Measurements from ENCODE around the gene OCA2.
"Not testable (repeated sequence)": the region's sequence is repeated elsewhere in the genome, so short reads cannot be mapped to it uniquely, and the experiment has no call there.

Gene OCA2

DNA sequence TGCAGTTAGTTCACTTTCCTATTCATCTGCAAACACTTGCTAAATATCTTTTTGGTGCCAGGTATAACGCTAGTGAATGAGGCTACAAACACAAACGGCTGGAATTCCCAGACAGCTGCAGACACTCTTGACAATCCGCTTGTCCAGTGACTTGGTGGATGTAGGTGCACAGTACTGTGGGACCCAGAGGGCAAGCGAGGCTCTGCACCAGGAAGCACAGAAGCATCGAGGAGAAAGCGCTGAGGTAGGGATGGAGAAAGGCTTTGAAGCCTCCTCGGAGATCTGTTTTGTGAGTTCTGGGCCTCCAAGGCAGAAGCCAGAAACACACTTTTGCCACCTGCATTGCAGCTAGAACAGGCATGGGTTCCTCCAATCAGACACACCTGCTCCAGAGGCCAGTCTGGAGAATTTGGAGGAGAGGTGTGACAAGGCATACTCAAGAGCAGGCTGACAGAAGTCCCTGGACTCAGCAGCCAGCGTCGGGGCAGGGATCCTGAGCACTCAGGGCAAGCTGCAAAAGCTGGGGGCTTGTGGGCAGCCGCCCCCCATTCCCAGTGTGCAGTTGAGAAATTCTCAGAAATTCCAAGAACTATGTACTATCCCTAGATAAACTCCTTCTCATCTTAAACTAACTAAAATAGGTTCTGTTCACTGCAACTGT, 232.5 kb downstream of the OCA2 start:
- no peak for DNase-seq

DNA sequence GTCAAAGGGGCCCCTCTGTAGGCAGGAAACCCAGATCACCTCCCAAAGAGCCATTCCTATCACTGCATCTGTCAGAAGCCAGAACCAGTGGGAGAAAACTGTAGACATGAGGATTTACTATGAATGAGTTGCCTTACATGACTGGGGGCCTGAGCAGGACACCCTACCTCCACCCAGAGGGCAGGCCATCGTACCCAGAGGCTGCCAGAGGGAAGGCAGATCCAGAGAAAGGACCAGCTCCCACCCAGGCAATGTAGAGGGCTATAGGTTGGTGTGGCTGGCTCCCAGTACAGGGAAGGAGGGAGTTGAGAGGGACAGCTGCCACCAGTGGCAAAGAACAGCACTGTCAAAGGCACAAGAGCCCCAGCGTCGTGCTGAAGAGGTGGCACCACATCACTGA, 233.2 kb downstream of the OCA2 start:
- no peak for DNase-seq

DNA sequence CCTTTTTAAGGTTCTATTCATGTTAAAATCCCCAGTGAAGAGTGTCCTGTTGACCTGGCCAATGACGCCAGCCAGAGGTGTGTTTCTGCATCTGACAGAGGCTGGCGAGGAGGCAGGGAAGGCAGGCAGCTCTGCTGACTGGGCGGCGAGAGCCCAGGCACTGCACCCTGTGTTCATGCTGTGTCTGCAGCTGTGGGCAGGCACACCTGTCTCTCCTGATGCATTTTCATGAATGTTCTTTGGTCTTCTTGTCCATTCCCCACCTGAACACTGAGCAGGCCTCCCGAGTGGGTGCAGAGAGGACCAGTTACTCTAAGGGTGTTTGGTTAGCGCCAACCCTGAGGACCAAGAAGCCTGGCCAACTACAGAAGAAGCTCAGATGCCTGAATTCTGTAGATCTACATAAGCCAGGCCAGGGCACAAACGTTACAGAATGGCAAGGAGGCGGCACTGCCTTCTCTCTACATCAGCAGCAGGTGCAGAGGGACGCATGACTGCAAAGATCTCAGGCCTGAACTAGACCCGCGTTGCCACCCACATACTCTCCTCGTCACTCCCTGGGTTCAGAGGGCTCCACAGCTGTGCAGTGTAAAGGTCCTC, 233.7 kb downstream of the OCA2 start:
- DNase-seq: no peak

DNA sequence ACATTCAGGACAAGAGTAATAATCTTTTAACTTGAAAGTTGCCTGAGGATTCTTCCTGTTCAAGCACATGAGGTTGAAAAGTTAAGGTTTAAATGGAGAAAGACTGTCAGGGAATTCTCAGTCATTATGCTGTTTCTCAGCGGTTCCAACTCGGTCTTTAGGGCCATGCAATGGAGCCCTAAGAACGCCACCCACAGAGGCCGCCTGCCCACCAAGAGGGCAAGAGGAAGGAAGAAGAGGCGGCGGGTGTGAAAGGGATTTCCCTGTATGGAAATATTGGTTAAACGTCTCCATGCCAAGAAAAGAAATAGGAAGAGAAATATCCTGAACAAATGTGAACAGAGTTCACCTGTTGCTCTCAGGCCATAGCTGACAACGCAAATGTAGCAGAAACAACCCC, 234.4 kb downstream of the OCA2 start:
- no peak for DNase-seq

DNA sequence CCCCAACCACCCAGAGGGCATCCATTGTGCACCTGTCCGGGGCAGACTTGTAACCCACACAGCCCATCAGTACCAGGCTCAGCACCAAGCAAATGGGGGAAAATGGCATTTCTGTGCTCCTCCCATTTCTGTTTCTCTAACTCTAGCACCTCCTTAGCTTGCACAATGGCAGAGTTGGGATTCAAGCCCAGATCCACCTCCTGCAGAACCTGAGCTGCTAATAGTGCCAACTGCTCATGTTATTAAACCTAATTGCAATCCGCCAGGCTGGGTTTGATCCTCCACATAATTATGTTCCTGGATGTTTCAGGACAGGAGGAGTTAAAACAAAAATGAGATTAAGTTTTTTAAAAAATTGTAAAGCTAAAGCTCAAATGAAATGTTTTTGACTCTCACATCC, 235.0 kb downstream of the OCA2 start:
- no peak for DNase-seq

DNA sequence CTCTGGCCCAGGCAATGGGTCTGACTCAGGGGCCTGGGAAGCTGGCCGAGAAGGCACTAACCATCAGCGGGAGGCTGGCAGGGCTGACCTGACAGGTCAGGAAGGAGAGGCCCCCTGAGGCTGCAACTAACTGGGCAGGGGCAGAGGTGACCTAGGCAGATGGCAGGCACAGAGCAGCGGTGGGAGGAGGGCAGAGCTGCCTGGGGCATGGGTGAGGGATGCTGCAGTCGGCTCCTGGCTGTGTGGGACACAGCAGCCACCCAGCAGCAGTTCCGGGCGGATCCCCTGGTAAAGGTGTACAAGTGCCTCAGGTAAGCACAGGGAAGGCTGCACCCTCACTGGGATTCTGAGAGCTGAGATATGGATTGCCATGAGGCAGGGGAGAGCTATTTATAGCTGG, 236.1 kb downstream of the OCA2 start:
- no peak for DNase-seq

DNA sequence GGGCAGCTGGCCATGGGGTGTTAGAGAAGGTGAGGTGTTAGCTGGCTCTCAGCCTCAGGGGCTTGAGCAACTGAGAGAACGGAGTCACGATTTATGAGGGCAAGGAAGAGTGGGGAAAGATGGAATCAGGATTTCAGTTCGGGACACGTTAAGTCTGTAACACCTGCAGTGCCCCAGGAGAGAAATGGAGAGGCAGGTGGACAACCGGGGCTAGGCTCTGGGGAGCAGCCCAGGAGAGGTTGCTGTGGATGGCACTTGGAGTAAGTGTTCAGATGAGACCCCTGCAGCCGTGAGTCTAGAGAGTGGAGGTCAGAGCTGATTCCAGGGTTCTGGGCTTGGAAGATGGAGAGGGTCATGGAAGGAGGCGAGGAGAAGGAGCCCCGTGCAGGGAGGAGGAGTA, 237.9 kb downstream of the OCA2 start:
- DNase-seq: no peak

DNA sequence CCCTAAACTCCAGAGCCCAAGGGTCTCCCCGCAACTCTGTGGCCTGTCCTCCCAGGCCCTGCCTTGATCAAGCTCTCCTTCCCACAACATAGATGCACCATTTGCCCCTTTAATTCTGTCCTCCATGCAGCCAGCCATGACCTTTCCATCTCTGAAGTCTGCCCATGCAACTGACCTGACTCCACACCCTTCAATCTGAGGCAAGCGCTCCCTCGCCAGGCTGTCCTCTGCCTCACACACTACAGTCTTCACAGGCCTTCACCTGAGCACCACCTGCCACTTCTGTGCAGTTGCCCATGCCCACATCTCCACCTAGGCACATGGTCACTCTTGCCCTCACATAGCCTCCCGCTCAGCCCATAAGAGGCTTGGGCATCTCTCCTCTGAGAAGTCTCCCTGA, 244.0 kb downstream of the OCA2 start:
- no peak for DNase-seq

DNA sequence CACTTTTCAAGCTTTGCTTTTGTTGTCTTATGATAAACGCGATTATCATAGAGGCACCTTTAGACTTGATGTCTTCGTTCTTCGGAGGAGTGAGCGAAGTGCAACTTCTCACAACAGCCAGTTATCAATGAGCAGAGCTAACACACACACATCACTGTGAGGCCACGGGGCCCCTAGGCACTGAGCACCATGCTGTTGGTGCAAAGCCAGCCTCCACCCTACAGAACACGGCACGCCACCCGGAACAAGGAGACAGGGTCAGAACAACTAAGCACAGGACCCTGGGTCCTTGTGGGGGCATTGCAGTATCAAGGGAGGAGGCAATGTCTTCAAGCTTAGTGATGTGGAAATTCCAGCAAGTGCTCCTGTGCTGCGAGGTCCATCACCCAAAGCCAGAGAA, 244.5 kb downstream of the OCA2 start:
- DNase-seq: no peak

DNA sequence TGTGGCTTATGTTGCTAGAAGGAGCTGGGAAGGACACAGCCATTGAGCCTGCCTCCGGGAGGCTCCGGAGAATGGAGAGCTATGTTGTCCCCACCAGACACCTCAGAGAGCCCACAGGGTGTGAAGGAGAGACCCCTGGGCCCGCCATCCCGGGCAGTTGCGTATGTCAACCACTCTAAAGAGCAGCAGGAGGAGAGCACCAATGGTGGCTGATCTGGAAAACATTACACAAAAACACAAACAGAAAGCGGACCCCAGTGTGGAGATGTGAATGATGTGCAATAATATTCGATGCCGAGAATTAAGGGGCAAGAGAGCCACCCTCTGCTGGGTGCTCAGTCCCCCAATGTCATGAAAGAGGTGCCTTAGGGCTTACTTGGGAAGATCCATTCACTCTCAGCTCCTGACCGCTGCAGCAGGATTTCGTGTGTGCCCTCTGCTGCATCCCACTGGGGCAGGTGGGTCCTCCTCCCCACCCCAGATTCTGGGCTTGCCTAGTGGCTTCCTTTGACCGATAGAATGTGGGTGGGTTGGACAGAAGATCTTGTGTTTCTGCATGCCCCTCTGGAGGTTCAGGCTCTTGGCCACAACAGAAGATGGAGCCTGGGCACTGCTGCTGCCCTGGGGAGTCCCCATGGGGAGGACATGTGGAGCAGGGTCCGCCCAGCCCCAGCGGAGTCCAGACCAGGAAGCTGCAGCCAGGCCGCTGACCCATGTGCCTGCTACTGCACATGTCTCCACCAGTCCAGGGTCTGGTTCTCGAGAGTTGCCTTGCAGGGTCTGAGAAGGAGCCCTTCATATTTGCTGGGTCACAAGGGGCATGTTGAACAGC, 245.3 kb downstream of the OCA2 start:
- no peak for DNase-seq

DNA sequence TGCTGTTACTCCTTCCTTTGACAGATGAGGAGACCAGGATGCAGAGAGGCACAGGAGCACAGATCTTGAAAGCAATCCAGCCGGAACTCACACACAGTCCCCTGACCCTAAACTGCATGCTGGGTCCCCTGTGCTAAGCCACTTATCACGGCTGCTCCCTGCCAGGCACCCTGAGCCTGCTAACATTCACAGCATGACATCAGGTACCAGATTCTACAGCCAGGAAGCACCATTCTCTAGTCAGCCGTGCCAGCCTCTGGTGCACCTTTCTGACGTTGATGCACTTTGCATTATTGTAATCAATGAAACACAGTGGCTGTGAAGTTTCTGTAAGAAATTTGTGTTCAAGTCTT, 247.3 kb downstream of the OCA2 start:
- no peak for DNase-seq

DNA sequence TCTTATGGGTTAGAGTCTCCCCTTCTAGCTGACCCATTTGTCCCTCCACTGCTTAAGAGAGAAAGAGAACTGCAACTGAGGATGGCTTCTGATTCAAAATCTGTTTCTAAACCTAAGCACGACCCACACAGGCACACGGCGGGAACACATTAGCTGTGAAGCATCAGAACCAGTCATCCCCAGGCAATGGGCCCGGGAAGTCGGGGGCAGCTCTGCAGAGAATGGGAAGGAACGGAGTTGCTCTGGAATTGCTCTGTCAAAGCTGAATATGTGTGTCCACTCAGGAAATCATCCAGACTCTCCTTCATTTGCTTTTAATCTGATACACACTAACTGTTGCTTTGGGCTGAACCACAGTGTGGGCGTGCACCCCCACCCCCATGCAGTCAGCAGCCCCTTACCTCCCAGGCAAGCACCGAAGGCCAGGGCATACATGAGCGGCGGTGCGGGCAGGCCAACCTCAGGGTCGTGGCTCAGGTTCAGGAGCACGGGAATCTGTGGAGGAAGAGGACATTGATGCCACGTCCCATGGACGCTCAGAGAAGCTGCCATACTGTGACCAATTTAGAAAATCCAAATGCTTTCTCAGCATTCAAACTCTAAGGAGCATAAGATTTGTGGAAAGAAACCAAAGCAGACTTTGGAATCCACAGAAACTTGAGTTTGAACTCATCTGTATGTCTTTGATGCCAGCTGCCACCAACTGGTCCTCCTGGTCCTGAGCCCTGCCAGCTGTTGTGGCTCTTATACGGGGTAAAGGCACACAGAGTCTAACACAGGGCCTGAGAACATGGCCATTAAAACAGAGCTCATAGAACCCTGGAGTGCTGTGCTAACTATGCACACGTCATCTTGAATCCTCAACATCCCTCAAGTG, 247.9 kb downstream of the OCA2 start:
- DNase-seq: no peak

DNA sequence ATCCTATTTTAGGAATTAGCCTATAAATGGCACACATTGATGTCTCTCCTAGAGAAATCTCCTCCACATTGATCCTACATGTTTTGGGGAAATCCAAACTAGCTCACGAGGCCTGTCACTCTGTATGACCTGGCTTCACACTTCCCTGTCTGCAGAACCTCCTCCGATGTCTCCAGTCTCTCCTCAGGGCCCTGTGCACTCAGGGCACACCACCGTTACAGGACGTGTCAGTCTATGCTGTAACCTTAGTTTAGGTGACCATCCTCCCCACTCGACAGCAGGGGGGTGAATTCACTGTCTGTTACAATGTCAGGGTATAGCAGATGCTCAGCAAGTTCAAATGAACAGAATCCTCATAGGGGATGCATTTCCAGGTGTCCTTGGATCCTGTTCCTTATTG, 249.1 kb downstream of the OCA2 start:
- DNase-seq: no peak

DNA sequence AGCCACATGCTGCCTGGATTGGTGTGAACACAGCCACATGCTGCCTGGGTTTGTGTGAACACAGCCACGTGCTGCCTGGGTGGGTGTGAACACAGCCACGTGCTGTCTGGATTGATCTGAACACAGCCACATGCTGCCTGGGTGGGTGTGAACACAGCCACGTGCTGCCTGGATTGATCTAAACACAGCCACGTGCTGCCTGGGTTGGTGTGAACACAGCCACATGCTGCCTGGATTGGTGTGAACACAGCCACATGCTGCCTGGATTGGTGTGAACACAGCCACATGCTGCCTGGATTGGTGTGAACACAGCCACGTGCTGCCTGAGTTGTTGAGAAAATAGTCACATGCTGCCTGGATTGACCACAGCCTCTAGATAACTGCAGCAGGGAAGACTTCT, 250.2 kb downstream of the OCA2 start:
- DNase-seq: not testable (repeated sequence)

DNA sequence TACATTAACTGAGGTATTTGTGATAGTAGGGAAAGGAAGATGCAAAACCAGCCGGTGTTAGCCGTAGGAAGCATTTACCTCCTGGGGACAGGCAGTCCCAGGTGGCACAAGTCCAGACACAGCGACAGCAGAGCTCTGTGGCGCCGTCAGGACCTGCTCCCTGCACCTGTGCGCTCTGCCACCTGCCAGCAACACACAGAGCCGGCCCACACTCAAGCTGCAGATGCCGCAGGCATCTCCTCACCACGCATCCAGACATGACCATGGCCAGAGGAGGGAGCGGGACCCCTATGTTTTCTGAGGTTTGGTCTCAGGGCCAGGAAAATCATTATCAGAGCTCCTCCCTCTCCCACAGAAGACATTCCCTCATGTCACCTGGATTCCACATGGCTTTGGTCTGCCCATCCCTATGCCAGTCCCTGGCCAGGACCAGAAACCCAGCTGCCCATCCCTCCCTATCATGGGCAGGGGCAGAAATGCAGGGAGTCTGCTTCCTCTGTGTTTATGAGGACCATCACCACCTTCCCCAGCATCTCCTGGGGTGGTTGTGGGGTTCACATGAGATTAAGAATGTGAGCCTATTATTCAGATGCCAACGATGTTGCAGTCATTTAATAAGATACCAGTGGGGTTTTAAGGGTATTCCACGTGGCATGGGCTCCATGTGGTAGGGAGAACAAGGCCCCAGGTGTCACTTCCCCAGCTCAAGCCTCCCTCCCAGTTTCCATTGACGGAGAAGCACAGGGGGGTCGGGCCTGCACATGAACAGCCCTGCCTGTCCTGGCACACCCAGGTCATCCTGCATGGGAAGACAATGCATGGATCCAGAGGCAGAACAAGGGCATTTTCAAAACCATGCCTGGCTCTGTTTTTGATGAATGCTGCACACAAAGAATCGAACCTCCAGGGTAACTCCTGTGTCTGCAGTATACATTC, 251.1 kb downstream of the OCA2 start:
- DNase-seq: no peak

DNA sequence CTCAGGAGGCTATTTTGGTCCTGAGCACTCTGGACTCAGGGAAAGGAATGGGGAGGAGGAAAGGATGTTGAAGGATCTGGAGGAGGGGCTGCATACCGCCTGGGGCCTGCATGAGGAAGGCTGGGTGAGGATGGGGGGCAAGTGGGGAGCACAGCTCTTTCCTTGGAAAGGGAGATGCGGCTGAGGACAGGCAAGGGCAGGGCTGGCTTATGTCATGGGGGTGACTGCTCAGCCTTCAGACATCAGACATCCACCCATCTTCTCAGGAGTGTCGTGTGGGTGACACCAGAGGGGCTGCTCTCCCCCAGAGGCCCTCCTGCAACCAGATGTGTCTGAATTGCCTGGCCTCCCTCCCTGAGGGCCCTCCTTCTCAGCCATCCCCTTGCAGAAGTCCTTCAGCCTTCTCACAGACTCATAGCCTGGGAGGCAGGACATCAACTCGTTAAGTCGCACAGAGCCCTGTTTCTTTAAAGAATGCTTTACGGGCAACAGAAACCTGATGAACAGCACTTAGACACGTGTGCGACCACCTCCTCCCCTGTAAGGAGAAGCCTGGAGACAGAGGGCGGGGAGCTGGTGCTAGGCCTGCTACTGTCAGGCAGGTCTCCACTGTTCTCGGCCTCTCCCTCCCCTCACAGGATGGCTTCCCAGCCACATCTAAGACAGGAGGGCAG, 252.3 kb downstream of the OCA2 start:
- DNase-seq: no peak

DNA sequence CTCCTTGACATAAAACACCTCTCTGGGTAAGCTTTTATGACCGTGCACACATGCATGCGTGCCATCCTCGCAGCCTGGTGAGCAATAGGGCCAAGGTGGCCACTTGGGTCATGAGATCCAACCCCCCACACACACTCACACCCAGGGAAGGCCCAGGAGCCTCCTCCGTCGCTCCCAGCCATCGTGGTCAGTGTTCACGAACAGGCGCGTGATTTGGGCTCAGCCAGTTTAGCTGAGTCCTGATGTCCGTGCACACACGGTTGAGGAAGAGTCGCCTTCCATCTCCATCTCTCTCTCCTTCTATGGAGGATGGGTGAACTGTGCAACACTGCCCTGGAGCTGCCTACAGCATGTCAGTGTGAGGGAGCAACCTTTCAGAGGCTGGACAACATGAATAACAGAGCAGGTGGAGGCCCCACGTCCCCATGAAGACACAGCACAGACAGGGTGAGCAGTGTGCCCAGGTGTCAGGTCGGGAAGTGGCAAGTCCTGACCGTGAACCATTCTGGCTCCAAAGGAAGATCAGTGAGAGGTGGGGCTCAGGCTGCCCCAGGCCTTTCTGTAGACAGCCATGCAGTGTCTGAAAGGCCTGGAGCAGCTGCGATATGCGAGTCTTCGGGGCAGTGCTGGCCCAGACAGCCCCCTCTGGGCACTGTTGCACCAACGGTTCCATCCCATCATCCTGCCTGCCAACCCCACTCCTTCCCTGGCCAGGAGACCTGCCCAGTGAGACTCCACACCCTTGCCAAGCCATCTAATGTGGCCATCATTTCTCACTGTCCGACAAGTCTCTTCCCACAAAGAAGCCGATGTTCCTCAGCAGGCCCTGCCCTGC, 253.4 kb downstream of the OCA2 start:
- DNase-seq: no peak

DNA sequence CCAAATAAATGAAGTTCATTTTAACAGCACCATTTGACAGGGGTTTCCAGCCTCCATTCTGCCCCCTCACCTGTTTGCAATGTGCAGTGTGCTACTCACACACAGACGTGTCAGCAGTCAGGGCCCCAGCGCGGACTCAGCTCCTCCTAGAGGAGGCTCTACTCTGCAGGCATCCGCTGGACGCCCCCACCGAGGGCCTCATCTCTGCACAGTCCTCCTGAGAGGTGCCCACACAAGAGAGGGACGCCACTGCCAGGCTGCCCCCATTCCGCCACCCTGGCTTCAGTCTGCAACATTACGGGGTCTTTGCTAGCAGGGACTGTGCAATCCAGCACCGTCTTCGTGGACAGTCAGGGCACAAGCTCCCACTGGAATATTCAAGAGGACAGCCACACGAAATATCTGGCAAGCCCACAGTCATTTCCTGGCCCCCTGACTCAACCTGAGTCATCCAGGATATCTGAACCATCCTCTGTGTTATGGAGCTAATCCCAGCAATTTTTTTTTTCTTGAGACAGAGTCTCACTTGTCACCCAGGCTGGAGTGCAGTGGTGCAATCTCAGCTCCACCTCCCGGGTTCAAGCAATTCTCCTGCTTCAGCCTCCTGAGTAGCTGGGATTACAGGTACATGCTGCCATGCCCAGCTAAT, 255.0 kb downstream of the OCA2 start:
- no peak for DNase-seq

DNA sequence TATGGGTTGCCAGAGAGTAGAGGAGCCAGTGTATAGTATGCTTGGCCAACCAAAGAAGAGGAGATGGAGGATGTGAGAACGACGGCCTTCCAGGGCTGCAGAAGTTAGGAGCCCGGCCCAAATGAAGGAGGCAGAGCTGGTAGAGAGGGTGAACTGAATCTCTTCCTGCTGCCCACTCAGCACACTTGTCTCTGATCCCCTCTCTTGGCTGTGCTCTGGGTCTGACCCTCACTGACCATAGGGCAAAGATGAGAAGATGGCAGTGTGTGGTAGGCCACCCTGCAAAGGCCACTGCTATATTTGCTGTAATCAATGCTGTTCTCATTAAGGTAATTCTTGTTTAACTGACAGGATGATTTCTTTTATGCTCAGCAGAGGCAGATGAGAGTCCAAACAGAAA, 256.0 kb downstream of the OCA2 start:
- no peak for DNase-seq

DNA sequence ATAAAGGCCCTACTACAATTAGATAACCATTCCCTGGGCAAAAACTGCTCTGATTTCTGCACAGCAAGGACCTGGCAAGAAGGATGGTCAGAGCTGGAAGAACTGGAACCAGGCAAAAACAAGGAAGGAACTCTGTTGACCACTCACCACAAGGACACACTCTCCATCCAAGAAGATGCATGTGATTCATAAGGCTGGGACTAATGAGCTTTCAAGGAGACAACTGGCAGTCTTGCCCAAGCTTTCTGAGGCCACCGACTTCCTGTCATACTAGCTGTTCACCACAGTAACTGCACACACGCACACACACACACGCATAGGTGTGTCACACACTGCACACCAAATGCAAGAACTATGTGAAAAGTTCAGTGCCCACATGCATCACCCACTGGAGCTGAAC, 256.6 kb downstream of the OCA2 start:
- DNase-seq: no peak
